ENCODE results near the gene PRKCH. TPM values are rescaled to one million over a fixed set of nuclear protein-coding genes. Genes with fewer than 3 reads are reported as not detected.

Gene PRKCH
- total and polyA plus RNA-seq, 4 experiments from 2014 or later, result 246 to 284 (median 249) TPM

DNA sequence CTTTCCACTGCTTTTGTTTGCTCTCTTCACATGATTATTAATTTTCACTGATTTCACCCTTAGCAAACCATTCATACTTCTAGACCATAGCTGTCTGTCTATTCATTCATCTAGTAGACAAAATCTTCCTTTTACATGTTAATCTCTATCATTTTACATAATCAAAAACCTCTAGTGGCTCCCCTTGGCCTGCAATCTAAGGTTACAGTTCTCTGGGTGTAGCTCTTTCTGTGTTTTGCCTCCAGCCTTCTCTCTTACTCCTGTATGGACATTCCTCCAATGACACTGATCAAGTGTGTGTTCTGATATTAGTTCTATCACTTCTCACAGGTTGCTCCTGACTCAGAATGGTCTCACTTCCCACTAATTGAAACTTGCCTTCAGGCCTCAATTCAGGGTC lies 56.4 kb downstream of the PRKCH start:
- H3K27me3 Mint-ChIP-seq, result no peaks in the 10 kb centered on the region
- peak overlapping the region in 7 of 8 donors; percentile 5 to 80 (median 47) for H3K4me3 Mint-ChIP-seq
- Histone ChIP-seq H3K4me3 (ENCODE audit: low read length in 2 of 2) (no peak overlapping the region), H3K27me3 (ENCODE audit: insufficient read depth, low read length) (no peaks in the 10 kb centered on the region), H3K9me3 (ENCODE audit: control insufficient read depth in 1 of 2, low read length in 2 of 2) (peaks cover 8 to 15% of the 10 kb centered on the region in 2 donors), H3K27ac (ENCODE audit: low read depth, low read length) (no peak overlapping the region), H3K4me1 (ENCODE audit: insufficient read depth, low read length) (peaks cover 83% of the 10 kb centered on the region), H3K36me3 (ENCODE audit: insufficient read depth, low read length) (peaks cover 11% of the 10 kb centered on the region)
- no peak for DNase-seq
- peaks cover 15 to 77% (median 47%) of the 10 kb centered on the region in 4 donors for H3K4me1 Mint-ChIP-seq
- H3K27ac Mint-ChIP-seq, result peak overlapping the region in 6 of 7 donors; percentile 84 to 95 (median 90)
- ChIA-PET POLR2A (ENCODE audit: partially characterized antibody) (interaction anchor here (0.9 to 2.3 kb wide), 6 partner anchors 13 to 56 kb away, joined by 3 to 11 read pairs (median 4); partner anchors contain the start of gene PRKCH), CTCF (ENCODE audit: partially characterized antibody) (interaction anchor here (0.8 to 2.5 kb wide), 8 partner anchors 8 to 75 kb away, joined by 3 to 9 read pairs (median 4); no protein-coding TSS in a partner anchor)
- peaks cover 59 to 68% of the 10 kb centered on the region in 2 donors for H3K36me3 Mint-ChIP-seq
- H3K9me3 Mint-ChIP-seq, result peaks cover 4 to 35% (median 29%) of the 10 kb centered on the region in 8 donors
- intact Hi-C loops (cut with micrococcal nuclease), result no loop called here

DNA sequence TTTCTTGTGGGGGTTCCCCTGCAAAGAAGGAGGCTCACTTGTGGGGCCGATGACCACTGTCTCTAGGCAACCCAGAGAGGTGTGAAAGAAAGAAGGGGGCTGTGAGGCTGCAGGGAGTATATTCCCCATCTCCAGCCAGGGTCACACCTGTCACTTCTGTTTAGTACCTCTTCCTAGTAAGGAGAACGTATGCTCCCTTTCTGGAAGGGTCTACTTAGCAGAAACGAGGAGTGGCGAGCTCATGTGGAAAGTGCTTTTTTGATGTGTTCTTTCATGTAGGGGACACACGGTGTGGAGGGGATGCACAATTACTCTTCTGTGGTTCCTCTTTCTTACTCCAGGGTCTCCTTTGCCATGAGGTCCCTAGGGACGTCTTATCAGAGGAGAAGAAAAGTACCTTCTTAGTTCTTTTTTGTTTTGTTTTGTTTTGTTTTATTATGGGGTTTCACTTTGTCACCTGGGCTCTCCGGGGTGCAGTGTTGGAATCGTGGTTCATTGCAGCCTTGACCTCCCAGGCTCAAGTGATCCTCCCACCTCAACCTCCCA lies 58.3 kb downstream of the PRKCH start:
- H3K27me3 Mint-ChIP-seq, result no peaks in the 10 kb centered on the region
- intact Hi-C loops (cut with micrococcal nuclease), result loop anchor here (1.0 kb wide), 1 partner anchor 9 kb away; no protein-coding TSS in a partner anchor
- DNase-seq, result peak in 1 of 5 donors; percentile 47
- peaks cover 0 to 81% (median 42%) of the 10 kb centered on the region in 4 donors for H3K4me1 Mint-ChIP-seq
- H3K36me3 Mint-ChIP-seq, result peaks cover 39 to 51% of the 10 kb centered on the region in 2 donors
- peak overlapping the region; percentile 38 to 87 (median 68) for H3K4me3 Mint-ChIP-seq
- H3K9me3 Mint-ChIP-seq, result peaks cover 2 to 18% (median 14%) of the 10 kb centered on the region in 8 donors
- CTCF ChIA-PET (ENCODE audit: partially characterized antibody), result interaction anchor here (1.9 kb wide), 1 partner anchor 16 kb away, joined by 6 read pairs; no protein-coding TSS in a partner anchor
- peaks cover 0 to 7% of the 10 kb centered on the region in 2 donors for H3K9me3 ChIP-seq (ENCODE audit: control insufficient read depth in 1 of 2, low read length in 2 of 2)
- peaks cover 2% of the 10 kb centered on the region for H3K36me3 ChIP-seq (ENCODE audit: insufficient read depth, low read length)
- H3K4me3 ChIP-seq (ENCODE audit: low read length in 2 of 2), result no peak overlapping the region
- peak overlapping the region; percentile 27 for H3K27ac ChIP-seq (ENCODE audit: low read depth, low read length)
- no peaks in the 10 kb centered on the region for H3K27me3 ChIP-seq (ENCODE audit: insufficient read depth, low read length)
- H3K27ac Mint-ChIP-seq, result peak overlapping the region in 6 of 7 donors; percentile 87 to 93 (median 88)
- peaks cover 100% of the 10 kb centered on the region for H3K4me1 ChIP-seq (ENCODE audit: insufficient read depth, low read length)
- POLR2A ChIA-PET (ENCODE audit: partially characterized antibody), result interaction anchor here (0.6 to 4.3 kb wide), 7 partner anchors 9 to 48 kb away, joined by 3 to 19 read pairs (median 4); no protein-coding TSS in a partner anchor

DNA sequence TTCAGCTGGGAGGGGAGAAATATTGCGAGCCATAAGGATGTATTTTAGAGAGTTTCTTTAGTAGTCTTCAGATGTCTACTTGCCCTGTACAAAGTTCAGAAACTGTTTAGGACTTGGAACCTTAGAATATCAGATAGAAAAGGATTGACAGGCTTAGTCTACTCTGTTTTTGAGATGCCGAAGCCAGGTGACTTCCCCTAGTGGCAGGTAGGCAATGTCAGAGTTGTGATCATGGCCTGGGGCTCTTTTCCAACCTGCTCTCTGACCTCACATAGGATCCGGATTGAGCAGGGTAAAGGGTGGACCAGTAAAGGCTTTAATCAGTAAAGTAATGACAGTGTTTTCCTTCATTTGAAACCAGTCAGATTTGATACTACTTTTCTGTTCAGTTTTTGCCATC lies 59.6 kb downstream of the PRKCH start:
- H3K9me3 ChIP-seq (ENCODE audit: control insufficient read depth in 1 of 2, low read length in 2 of 2), result no peaks in the 10 kb centered on the region
- peaks cover 100% of the 10 kb centered on the region for H3K4me1 ChIP-seq (ENCODE audit: insufficient read depth, low read length)
- H3K36me3 ChIP-seq (ENCODE audit: insufficient read depth, low read length), result no peaks in the 10 kb centered on the region
- Mint-ChIP-seq H3K36me3 (peaks cover 29 to 42% of the 10 kb centered on the region in 2 donors), H3K9me3 (peaks cover 0 to 8% (median 5%) of the 10 kb centered on the region in 8 donors), H3K4me1 (peaks cover 0 to 72% (median 32%) of the 10 kb centered on the region in 4 donors), H3K27me3 (no peaks in the 10 kb centered on the region), H3K4me3 (peak overlapping the region; percentile 28 to 87 (median 68)), H3K27ac (peak overlapping the region in 6 of 7 donors; percentile 75 to 93 (median 88))
- CTCF ChIA-PET (ENCODE audit: partially characterized antibody), result interaction anchor here (1.0 to 1.2 kb wide), 2 partner anchors 23 to 30 kb away, joined by 4 to 6 read pairs; no protein-coding TSS in a partner anchor
- peak in 2 of 5 donors; percentile 28 to 33 for DNase-seq
- POLR2A ChIA-PET (ENCODE audit: partially characterized antibody), result interaction anchor here (1.7 to 4.3 kb wide), 3 partner anchors 19 to 59 kb away, joined by 4 to 21 read pairs (median 19); partner anchors contain the start of gene PRKCH
- no peaks in the 10 kb centered on the region for H3K27me3 ChIP-seq (ENCODE audit: insufficient read depth, low read length)
- no peak overlapping the region for H3K4me3 ChIP-seq (ENCODE audit: low read length in 2 of 2)
- peak overlapping the region; percentile 27 for H3K27ac ChIP-seq (ENCODE audit: low read depth, low read length)
- intact Hi-C loops (cut with micrococcal nuclease), result no loop called here

DNA sequence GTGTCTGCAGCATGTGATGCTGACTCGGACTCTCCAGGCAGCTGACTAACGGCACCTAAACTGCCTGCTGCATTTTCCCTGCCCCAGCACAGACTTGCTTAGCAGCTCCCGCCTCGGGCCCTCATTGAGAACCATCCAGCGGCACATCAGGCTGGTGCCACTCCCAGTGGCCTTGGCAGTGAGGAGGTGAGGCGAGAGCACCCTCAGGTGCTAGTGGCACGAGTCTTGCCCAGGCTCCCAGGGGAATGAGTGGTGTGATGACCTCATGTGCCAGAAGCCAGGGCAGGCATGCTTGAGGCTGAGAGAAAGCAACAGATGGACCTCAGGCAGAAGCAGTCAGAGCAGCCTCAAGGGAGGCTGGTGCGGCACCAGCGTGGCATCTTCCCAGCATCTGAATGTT lies 60.2 kb downstream of the PRKCH start:
- Mint-ChIP-seq H3K4me3 (peak overlapping the region in 7 of 8 donors; percentile 23 to 87 (median 68)), H3K9me3 (peaks cover 0 to 4% (median 1%) of the 10 kb centered on the region in 8 donors), H3K27ac (peak overlapping the region in 5 of 7 donors; percentile 77 to 93 (median 88))

DNA sequence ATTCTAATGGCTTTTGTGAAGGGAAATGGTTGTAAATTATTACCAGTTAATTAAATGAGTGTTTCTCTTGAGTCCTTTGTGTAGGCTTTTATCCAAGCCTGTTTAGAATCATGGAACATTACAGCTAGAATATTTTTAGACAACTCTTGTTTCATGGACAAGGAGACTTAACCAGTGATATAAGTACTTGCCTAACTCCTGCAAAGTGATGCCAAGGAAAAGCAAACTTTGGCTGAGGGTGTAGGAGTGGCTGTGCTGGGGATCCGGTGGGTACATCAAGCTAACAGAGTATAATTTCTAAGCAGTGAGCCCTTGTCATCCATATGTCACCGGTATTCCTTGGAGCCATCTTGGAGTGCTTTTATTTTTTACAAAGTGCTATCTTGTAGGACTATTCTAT lies 61.5 kb downstream of the PRKCH start:
- Histone ChIP-seq H3K36me3 (ENCODE audit: insufficient read depth, low read length) (no peaks in the 10 kb centered on the region), H3K4me3 (ENCODE audit: low read length in 2 of 2) (no peak overlapping the region), H3K27me3 (ENCODE audit: insufficient read depth, low read length) (no peaks in the 10 kb centered on the region), H3K9me3 (ENCODE audit: control insufficient read depth in 1 of 2, low read length in 2 of 2) (no peaks in the 10 kb centered on the region), H3K4me1 (ENCODE audit: insufficient read depth, low read length) (peaks cover 100% of the 10 kb centered on the region), H3K27ac (ENCODE audit: low read depth, low read length) (no peak overlapping the region)
- DNase-seq, result no peak
- intact Hi-C loops (cut with micrococcal nuclease), result no loop called here
- Mint-ChIP-seq H3K9me3 (peaks cover 0 to under 1% (median 0%) of the 10 kb centered on the region in 8 donors), H3K27ac (peak overlapping the region in 6 of 7 donors; percentile 6 to 93 (median 76)), H3K36me3 (peaks cover 13 to 26% of the 10 kb centered on the region in 2 donors), H3K4me1 (peaks cover 0 to 55% (median 23%) of the 10 kb centered on the region in 4 donors), H3K4me3 (peak overlapping the region in 5 of 8 donors; percentile 40 to 87 (median 54)), H3K27me3 (no peaks in the 10 kb centered on the region)
- ChIA-PET CTCF (ENCODE audit: partially characterized antibody) (interaction anchor here (0.6 to 2.0 kb wide), 12 partner anchors 11 to 97 kb away, joined by 3 to 7 read pairs (median 4); no protein-coding TSS in a partner anchor), POLR2A (ENCODE audit: partially characterized antibody) (interaction anchor here (0.8 to 8.8 kb wide), 13 partner anchors 12 to 103 kb away, joined by 3 to 85 read pairs (median 4); partner anchors contain the start of gene PRKCH)

More for the DNA sequence above, 60.2 kb downstream of the PRKCH start:
- peaks cover 0 to 66% (median 29%) of the 10 kb centered on the region in 4 donors for H3K4me1 Mint-ChIP-seq
- Histone ChIP-seq H3K27me3 (ENCODE audit: insufficient read depth, low read length) (no peaks in the 10 kb centered on the region), H3K9me3 (ENCODE audit: control insufficient read depth in 1 of 2, low read length in 2 of 2) (no peaks in the 10 kb centered on the region), H3K4me1 (ENCODE audit: insufficient read depth, low read length) (peaks cover 100% of the 10 kb centered on the region), H3K36me3 (ENCODE audit: insufficient read depth, low read length) (no peaks in the 10 kb centered on the region), H3K4me3 (ENCODE audit: low read length in 2 of 2) (no peak overlapping the region), H3K27ac (ENCODE audit: low read depth, low read length) (peak overlapping the region; percentile 27)
- H3K27me3 Mint-ChIP-seq, result no peaks in the 10 kb centered on the region
- POLR2A ChIA-PET (ENCODE audit: partially characterized antibody), result interaction anchor here (1.5 to 4.3 kb wide), 6 partner anchors 15 to 61 kb away, joined by 4 to 21 read pairs (median 12); partner anchors contain the start of gene PRKCH
- peaks cover 24 to 36% of the 10 kb centered on the region in 2 donors for H3K36me3 Mint-ChIP-seq
- intact Hi-C loops (cut with micrococcal nuclease), result no loop called here
- CTCF ChIA-PET (ENCODE audit: partially characterized antibody), result interaction anchor here (1.2 to 2.0 kb wide), 6 partner anchors 11 to 74 kb away, joined by 3 to 7 read pairs (median 4); no protein-coding TSS in a partner anchor
- DNase-seq, result no peak

DNA sequence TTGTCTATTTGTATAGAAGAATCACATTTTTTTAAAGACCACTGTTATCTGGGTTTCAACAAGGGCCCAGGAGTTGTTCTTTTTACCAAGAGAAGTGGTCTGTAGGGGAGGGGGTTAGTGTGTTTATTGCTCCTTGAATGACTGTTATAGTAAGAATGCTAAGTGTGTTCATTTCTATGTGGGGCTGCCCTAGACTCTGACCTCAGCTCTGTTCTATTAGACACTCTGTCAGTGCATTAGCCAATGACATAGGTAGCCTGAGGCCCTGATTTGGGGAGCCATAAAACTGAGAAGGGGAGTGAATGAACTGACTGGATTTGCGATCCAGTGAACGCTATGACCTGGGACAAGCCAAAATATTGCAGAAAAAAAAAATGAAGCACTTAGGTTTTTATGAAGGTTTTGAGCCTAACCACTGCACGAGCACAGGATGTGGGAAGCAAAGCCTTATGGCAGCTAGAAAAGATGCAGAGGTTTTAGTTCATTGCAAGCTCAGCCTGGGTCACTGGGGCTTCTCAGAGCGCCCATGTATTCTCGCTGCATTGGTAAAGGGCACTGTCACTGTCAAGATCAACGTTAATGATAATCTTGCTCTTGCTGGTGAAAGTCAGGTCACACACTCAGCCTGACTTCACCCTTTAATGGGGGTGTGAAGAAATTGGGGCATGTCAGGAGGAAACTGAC lies 63.8 kb downstream of the PRKCH start:
- H3K4me3 Mint-ChIP-seq, result no peak overlapping the region
- peak; percentile 72 to 83 (median 78) for DNase-seq
- Histone ChIP-seq H3K27me3 (ENCODE audit: insufficient read depth, low read length) (no peaks in the 10 kb centered on the region), H3K36me3 (ENCODE audit: insufficient read depth, low read length) (no peaks in the 10 kb centered on the region), H3K9me3 (ENCODE audit: control insufficient read depth in 1 of 2, low read length in 2 of 2) (no peaks in the 10 kb centered on the region), H3K4me3 (ENCODE audit: low read length in 2 of 2) (peak overlapping the region; percentile 8 to 32), H3K27ac (ENCODE audit: low read depth, low read length) (peak overlapping the region; percentile 65), H3K4me1 (ENCODE audit: insufficient read depth, low read length) (peaks cover 100% of the 10 kb centered on the region)
- ChIA-PET CTCF (ENCODE audit: partially characterized antibody) (interaction anchor here (0.7 to 2.6 kb wide), 13 partner anchors 10 to 452 kb away, joined by 3 to 18 read pairs (median 3); partner anchors contain the start of gene PRKCH), POLR2A (ENCODE audit: partially characterized antibody) (interaction anchor here (0.8 to 8.8 kb wide), 15 partner anchors 10 to 152 kb away, joined by 3 to 133 read pairs (median 5); partner anchors contain the start of gene PRKCH)
- peaks cover 0 to 52% (median 20%) of the 10 kb centered on the region in 4 donors for H3K4me1 Mint-ChIP-seq
- no peak overlapping the region for H3K27ac Mint-ChIP-seq
- H3K36me3 Mint-ChIP-seq, result peaks cover 0 to 8% of the 10 kb centered on the region in 2 donors
- intact Hi-C loops (cut with micrococcal nuclease), result loop anchor here (2.0 to 5.0 kb wide), 5 partner anchors 20 to 72 kb away; no protein-coding TSS in a partner anchor
- no peaks in the 10 kb centered on the region for H3K9me3 Mint-ChIP-seq
- no peaks in the 10 kb centered on the region for H3K27me3 Mint-ChIP-seq

Data from CD4-positive, alpha-beta memory T cell (primary cell).